HG02798 (cell line): ENCODE results near the gene ZNF48.

Source experiments
- ATAC-seq: cut with Tn5 transposase; IDR thresholded peaks from one replicate; pipeline ENCODE4 v1.9.1; 2021; ENCODE audit warnings: mild to moderate bottlenecking; ENCODE audit not compliant: unreplicated experiment, poor library complexity

Gene ZNF48

GRCh38 chr16:30395155-30395991 is at the start of gene ZNF48:
TSS of gene ZNF48 (plus strand) at chr16:30395420. CDS start at chr16:30395795, 375 bp downstream.
- peak; percentile 78 for ATAC-seq

- ATAC-seq, result no peak
These were observed 48.9 kb upstream of the ZNF48 start for GRCh38 chr16:30346286-30346685.

- no peak for ATAC-seq
These were observed 47.1 kb upstream of the ZNF48 start for GRCh38 chr16:30348113-30348512.

GRCh38 chr16:30348929-30349328 is 46.3 kb upstream of the ZNF48 start:
- ATAC-seq, result no peak

- peak; percentile 27 for ATAC-seq
These were observed 45.5 kb upstream of the ZNF48 start for GRCh38 chr16:30349675-30350074.

- peak; percentile 52 for ATAC-seq
These were observed 44.9 kb upstream of the ZNF48 start for GRCh38 chr16:30350134-30350871.

GRCh38 chr16:30351001-30351441 is 44.2 kb upstream of the ZNF48 start:
- no peak for ATAC-seq

GRCh38 chr16:30351586-30352419 is 43.4 kb upstream of the ZNF48 start:
- no peak for ATAC-seq

GRCh38 chr16:30352488-30353401 is 42.5 kb upstream of the ZNF48 start:
- ATAC-seq, result no peak

- no peak for ATAC-seq
These were observed 41.6 kb upstream of the ZNF48 start for GRCh38 chr16:30353438-30354129.

GRCh38 chr16:30354423-30355143 is 40.6 kb upstream of the ZNF48 start:
- ATAC-seq, result no peak

GRCh38 chr16:30355144-30355953 is 39.9 kb upstream of the ZNF48 start, which contains the start of gene CD2BP2:
TSS of gene CD2BP2 (minus strand) at chr16:30355308. CDS start at chr16:30354681, 627 bp downstream.
- peak; percentile 74 for ATAC-seq

- ATAC-seq, result no peak
These were observed 39.3 kb upstream of the ZNF48 start for GRCh38 chr16:30355954-30356308.

- ATAC-seq, result no peak
These were observed 38.7 kb upstream of the ZNF48 start for GRCh38 chr16:30356401-30357084.

- ATAC-seq, result no peak
These were observed 38.0 kb upstream of the ZNF48 start for GRCh38 chr16:30357085-30357714.
